ENCODE measurements around the gene WDR4.
"Not testable (repeated sequence)": the region's sequence is repeated elsewhere in the genome, so short reads cannot be mapped to it uniquely, and the experiment has no call there.

WDR4 gene

GRCh38 chr21:42839271-42840231, 39.8 kb downstream of the WDR4 start:
- no peak for DNase-seq (ENCODE audit: low read depth in 2 of 2)

DNA sequence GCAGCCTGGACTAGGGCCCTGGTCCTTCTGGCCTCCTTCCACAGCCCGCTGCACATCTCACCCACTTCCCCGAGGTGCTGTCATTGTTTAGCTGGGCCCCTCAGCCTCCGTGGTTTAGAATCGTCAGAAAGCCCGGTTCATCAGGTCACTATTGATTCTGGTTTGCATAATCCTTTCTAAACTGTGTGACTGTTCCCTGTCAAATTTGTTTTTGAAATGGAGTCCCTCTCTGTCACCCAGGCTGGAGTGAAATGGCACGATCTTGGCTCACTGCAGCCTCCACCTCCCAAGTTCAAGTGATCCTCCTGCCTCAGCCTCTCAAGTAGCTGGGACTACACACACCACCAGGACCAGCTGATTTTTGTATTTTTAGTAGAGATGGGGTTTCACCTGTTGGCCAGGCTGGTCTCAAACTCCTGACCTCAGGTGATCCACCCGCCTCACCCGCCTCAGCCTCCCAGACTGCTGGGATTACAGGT, 41.1 kb downstream of the WDR4 start:
- DNase-seq (ENCODE audit: low read depth in 2 of 2) = not testable (repeated sequence)

GRCh38 chr21:42837421-42838211, 41.7 kb downstream of the WDR4 start:
- DNase-seq (ENCODE audit: low read depth in 2 of 2) = no peak

DNA sequence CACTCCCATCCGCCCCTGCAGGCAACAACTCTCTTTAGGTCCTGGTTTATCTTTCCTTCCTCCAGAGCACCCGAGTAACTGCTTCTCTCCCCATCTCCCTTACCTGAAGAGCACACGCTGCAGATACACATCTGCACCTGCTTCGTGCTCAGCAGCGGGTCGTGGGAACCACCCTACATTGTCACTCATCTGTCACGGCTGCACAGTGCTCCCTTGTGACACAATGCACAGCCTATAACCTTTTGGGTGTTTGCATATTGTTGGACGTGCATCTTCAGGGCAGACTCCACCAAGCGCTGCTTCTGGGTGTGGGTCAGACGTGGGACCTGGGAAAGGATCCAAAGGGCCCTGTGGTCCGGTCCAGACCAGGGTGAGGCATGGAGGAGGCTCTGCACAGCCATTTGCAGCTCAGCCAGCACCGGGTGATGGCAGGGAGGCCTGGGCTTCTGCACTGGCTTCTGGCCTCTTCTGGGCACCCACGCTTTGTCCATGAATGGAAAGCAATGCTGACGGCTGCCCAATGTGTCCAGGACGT, 42.5 kb downstream of the WDR4 start:
- no peak for DNase-seq (ENCODE audit: low read depth in 2 of 2)

- DNase-seq (ENCODE audit: low read depth in 2 of 2) = no peak
Observed at GRCh38 chr21:42836402-42836666, 43.0 kb downstream of the WDR4 start.

DNA sequence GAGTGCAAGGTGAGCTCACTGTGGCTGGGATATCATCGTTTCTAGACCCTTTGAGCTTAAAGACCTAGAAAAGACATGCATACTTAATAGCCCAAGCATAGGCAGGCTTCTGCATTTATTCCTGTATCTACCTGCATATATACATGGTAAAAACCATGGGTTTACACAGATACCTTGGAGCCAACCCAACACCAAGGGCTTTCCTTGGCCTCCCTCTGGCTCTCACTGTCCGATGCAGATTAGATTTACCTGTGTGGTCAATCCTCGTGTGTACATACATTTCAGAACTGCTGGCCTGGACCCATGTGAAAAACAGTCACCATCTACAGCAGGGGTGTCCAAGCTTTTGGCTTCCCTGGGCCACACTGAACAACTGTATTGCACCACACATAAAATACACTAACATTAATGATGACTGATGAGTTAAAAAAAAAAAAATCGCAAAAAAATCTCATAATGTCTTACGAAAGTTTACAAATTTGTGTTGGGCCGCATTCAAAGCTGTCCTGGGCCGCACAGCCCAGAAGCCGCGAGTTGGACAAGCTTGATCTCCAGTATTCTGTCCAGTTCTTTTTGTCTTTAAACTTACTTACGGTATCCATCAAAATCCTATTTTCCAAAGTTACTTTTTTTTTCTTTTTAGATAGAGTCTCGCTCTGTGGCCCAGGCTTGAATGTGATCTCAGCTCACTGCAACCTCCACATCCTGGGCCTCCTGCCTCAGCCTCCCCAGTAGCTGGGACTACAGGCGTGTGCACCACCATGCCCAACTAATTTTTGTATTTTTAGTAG, 43.5 kb downstream of the WDR4 start:
- DNase-seq (ENCODE audit: low read depth in 2 of 2) = no peak

- DNase-seq (ENCODE audit: low read depth in 2 of 2) = no peak
Observed at GRCh38 chr21:42835211-42835610, 44.1 kb downstream of the WDR4 start.

DNA sequence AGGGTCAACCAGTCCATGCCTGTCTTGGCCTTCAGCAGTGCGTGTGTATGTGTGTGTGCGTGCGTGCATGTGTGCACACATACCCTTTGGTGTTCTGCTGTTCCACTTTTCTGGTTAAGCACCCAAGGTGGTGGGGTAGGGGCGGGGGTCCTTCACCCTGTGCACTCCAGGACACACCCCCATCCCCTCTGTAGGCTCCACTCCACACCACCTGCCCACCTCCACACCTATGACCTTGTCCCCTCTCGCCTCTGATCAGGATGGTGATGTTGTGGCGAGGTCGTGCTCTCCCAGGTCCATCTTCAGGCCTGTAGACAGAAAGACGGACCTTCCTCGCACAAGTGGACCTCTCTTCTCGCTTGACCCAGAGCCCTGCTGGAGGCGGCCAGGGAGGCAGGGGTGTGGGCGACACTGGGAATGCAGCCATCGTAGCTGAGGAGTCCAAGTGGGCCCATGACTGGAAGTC, 44.6 kb downstream of the WDR4 start:
- DNase-seq (ENCODE audit: low read depth in 2 of 2) = no peak

DNA sequence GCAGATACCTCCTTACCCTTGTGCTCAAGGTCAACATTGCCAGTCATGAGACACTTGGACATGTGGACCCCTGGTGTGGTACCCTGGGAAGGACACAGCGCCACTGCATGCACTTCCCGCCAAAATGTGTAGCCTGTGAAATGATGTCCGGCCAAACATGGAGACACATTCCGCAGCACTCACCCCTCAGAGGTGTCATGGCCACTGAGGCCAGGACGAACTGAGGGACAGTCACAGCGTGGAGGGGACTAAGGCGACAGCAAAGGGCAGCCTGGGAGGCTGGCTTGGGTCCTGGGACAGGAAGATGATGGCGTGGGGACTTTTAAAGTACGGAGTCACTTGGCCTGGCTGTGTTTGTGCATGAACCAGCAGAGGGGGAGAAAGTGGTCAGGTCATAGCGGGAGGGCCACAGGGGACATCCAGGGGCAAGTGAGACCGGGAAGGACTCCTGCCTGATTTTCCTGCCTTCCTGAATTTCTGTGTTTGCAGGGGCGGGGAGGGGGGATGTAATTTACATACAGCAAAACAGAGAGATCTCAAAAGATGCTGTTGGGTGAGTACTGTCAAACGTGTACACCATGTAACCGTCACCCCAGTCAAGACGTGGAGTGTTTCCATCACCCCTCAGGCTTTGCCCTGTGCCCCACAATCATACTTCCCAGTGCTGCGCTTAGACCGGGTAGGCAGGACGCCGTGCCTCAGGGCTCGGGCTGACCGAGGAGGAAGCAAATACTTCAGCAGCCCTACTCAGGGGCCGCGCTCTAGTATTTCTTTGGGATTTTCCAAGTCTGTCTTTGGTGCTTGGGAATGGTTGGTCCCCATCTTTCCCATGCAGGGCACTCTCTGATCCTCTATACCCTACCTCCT, 45.2 kb downstream of the WDR4 start:
- DNase-seq (ENCODE audit: low read depth in 2 of 2) = no peak

DNA sequence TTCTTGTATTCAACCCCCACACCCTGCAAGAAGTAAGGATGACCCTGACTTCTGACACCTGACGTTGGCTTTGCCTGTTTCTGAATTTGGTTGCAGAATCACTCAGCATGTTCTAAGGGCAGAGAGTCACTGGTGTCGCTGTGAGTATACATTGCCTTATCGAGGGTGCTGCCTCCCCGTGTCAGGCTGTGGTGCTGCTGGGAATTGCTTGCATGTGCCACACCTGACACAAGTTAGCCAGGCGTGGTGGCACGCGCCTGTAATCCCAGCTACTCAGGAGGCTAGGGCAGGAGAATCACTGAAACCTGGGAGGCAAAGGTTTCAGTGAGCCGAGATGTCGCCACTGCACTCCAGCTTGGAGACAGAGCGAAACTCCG, 45.9 kb downstream of the WDR4 start:
- DNase-seq (ENCODE audit: low read depth in 2 of 2) = peak; percentile 23 to 45

DNA sequence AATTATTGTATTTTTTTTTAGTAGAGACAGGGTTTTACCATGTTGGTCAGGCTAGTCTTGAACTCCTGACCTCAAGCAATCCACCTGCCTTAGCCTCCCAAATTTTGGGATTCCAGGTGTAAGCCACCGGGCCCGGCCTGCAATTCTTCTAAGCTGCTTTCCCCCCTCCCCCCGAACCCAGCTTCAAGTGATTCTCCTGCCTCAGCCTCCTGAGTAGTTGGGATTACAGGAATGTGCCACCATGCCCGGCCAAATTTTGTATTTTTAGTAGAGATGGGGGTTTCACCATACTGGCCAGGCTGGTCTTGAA, 47.1 kb downstream of the WDR4 start:
- not testable (repeated sequence) for DNase-seq (ENCODE audit: low read depth in 2 of 2)

- DNase-seq (ENCODE audit: low read depth in 2 of 2) = no peak
Observed at GRCh38 chr21:42830456-42831455, 48.6 kb downstream of the WDR4 start.

GRCh38 chr21:42829954-42830353, 49.4 kb downstream of the WDR4 start:
- no peak for DNase-seq (ENCODE audit: low read depth in 2 of 2)

GRCh38 chr21:42829417-42829816, 49.9 kb downstream of the WDR4 start:
- DNase-seq (ENCODE audit: low read depth in 2 of 2) = no peak

- no peak for DNase-seq (ENCODE audit: low read depth in 2 of 2)
Observed at GRCh38 chr21:42827588-42827987, 51.8 kb downstream of the WDR4 start.

DNA sequence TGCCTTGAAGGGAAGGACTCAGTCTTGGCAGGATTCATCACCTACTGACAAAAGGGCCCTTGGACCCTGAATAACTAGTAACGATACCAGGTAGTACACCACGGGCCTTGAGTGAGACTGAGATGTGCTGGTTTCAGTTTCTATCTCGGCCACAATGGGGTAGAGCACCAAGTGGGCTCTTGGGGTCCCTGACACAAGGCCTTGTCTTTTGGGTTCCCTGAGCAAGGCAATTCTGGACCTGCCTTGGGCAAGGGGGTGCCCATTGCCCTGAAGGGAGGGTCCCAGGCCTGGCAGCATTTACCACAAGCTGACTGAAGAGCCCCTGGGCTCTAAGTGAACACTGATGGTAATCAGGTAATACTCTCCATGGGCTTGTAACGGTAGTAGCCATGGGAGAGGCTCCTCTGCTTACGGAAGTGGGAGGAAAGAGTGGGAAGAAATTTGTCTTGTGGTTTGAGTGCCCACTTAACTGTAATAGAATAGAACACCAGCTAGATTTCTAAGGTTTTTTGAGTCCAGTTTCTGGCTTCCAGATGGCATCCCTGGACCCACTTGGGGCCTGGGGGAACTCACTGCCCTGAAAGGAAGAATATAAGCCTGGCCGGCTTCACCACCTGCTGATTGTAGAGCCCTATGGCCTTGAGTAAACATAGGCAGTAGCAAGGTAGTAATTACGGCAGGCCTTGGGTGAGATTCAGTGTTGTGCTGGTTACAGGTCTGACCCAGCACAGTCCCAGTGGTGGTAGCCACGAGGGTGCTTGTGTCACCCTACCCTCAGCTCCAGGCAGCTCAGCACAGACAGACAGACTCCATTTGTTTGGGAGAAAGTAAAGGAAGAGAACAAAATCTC, 58.5 kb downstream of the WDR4 start:
- no peak for DNase-seq (ENCODE audit: low read depth in 2 of 2)

GRCh38 chr21:42819861-42820615, 59.3 kb downstream of the WDR4 start:
- no peak for DNase-seq (ENCODE audit: low read depth in 2 of 2)

DNA sequence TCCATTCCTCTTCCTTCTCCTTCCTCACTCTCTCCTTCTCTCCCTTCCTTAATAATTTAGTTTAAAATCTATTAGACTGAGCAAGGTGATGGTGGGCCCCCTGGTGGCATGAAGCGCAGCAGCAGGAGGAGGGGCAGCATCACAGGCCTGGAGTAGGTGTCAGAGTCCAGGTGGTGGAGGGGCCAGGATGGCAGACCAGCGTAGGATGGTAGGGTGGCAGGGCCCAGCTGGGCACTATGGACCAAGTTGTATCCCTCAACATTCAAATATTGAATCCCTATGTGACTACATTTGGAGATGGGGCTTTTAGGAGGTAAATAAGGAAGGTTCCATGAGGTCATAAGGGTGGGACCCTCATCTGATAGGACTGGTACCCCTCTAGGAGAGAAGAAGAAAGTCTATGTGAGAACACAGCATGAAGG, 61.0 kb downstream of the WDR4 start:
- DNase-seq (ENCODE audit: low read depth in 2 of 2) = peak; percentile 45 to 53

Measured in stimulated activated CD4-positive, alpha-beta T cell treated with anti-CD3 and anti-CD28 coated beads, Interleukin-1b, Interleukin-23, amount 100 ng/mL, for 4 hours (primary cell).